Measurements from ENCODE around the gene SYT6. TPM values are rescaled to one million over a fixed set of nuclear protein-coding genes. Genes with fewer than 3 reads are reported as not detected.

The SYT6 gene
- polyA plus RNA-seq, 3 donors: 0.01 TPM; not detected in 2

DNA sequence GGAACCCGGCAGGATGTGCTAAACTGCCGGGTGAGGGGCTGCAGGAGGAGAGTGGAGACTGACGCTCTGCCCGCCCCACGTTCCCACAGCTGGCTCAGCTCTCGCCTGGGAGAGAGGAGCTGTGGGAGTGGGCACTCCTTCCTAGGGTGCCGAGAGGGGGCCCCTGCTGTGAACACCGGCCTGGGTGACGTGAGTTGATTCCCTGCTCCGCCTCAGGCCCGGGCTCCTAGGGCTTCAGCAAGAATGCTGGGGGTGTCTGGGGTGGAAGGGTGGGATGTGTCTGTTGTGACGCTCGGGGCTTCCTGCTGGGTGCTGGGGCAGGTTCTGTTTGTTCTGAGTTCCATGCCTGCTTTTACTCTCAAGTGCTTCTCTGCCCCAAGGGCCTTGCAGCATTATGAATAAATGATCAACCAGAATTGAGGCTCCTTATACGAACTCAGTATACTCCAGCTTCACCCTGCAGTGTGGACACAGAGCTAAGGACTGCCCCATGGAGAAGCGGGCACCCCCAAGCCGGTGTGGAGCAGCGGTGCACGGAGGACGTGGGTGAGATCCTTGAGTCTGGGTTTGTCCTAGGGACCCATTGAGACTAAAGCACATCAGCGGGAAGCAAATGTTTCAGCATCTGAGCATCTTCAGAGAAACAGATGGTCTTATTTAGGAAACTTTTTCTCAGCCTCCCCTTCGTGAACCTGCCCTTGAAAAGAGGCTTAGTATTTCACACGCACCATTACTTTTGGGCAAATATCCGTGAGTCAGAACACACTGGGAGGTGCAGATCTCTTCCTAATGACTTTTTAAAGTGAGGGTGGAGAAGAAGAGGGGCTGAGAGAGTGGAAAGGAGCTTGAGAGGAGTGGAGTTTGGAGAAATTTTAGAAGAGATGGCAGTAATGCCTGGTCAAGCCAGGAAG lies 41.7 kb downstream of the SYT6 start:
- no peaks in the 10 kb centered on the region for H3K9me3 ChIP-seq (replicated peaks in 1 of 2; ENCODE audit: control insufficient read depth in 1 of 2, insufficient read depth in 1 of 2, low read length in 2 of 2)
- no peak overlapping the region for H3K4me3 ChIP-seq (replicated peaks in 1 of 3; ENCODE audit: low read depth in 2 of 3, low read length in 3 of 3)
- no peaks in the 10 kb centered on the region for H4K20me1 ChIP-seq (ENCODE audit: insufficient read depth, low read length)
- Mint-ChIP-seq H3K4me3 (no peak overlapping the region), H3K27me3 (ENCODE audit: low read depth in 3 of 3) (peaks cover 0 to 9% (median 0%) of the 10 kb centered on the region in 3 donors), H3K9me3 (peaks cover 0 to 4% (median 0%) of the 10 kb centered on the region in 7 donors), H3K4me1 (peaks cover 82% of the 10 kb centered on the region), H3K36me3 (peaks cover 3 to 5% of the 10 kb centered on the region in 2 donors), H3K27ac (peak overlapping the region; percentile 86 to 99 (median 97))
- WGBS (ENCODE audit: insufficient coverage): 91% methylated on average over 18 of the region's 23 CpGs
- H2AFZ ChIP-seq (ENCODE audit: insufficient read depth, low read depth, low read length, poor library complexity, severe bottlenecking): peak overlapping the region; percentile 55
- intact Hi-C loops (cut with micrococcal nuclease): no loop called here
- no peak overlapping the region for H3K9ac ChIP-seq (ENCODE audit: insufficient read depth, low read length, poor library complexity, severe bottlenecking)
- no peak for DNase-seq
- no peaks in the 10 kb centered on the region for H3K36me3 ChIP-seq (replicated peaks in 1 of 2; ENCODE audit: control insufficient read depth in 1 of 2, insufficient read depth in 2 of 2, low read length in 2 of 2)
- H3K4me2 ChIP-seq (replicated peaks; ENCODE audit: extremely low read depth, low read length, poor library complexity, severe bottlenecking): no peak overlapping the region
- peaks cover 76 to 84% of the 10 kb centered on the region in 2 donors for H3K4me1 ChIP-seq (ENCODE audit: control insufficient read depth in 1 of 2, insufficient read depth in 2 of 2, low read length in 2 of 2)
- no peaks in the 10 kb centered on the region for H3K79me2 ChIP-seq (ENCODE audit: insufficient read depth, low read length)
- no peaks in the 10 kb centered on the region for H3K27me3 ChIP-seq (ENCODE audit: control insufficient read depth in 2 of 2, insufficient read depth in 2 of 2, low read length in 2 of 2)
- TF ChIP-seq CTCF (IDR thresholded peaks at IDR 0.05): no peak
- H3K27ac ChIP-seq (ENCODE audit: low read depth in 1 of 2, low read length in 2 of 2): peak overlapping the region; percentile 91 to 97

GRCh38 chr1:114109981-114110380 lies 43.7 kb downstream of the SYT6 start:
- Mint-ChIP-seq H3K9me3 (peaks cover 0 to 4% (median 0%) of the 10 kb centered on the region in 7 donors), H3K4me1 (peaks cover 65% of the 10 kb centered on the region), H3K27ac (peak overlapping the region in 2 of 7 donors; percentile 50 to 78), H3K36me3 (peaks cover 0 to 3% of the 10 kb centered on the region in 2 donors), H3K27me3 (ENCODE audit: low read depth in 3 of 3) (peaks cover 0 to 10% (median 2%) of the 10 kb centered on the region in 3 donors), H3K4me3 (no peak overlapping the region)
- no peak for TF ChIP-seq CTCF (IDR thresholded peaks at IDR 0.05)
- Histone ChIP-seq H2AFZ (ENCODE audit: insufficient read depth, low read depth, low read length, poor library complexity, severe bottlenecking) (no peak overlapping the region), H4K20me1 (ENCODE audit: insufficient read depth, low read length) (no peaks in the 10 kb centered on the region), H3K9ac (ENCODE audit: insufficient read depth, low read length, poor library complexity, severe bottlenecking) (no peak overlapping the region), H3K9me3 (replicated peaks in 1 of 2; ENCODE audit: control insufficient read depth in 1 of 2, insufficient read depth in 1 of 2, low read length in 2 of 2) (no peaks in the 10 kb centered on the region), H3K36me3 (replicated peaks in 1 of 2; ENCODE audit: control insufficient read depth in 1 of 2, insufficient read depth in 2 of 2, low read length in 2 of 2) (no peaks in the 10 kb centered on the region), H3K79me2 (ENCODE audit: insufficient read depth, low read length) (no peaks in the 10 kb centered on the region), H3K4me2 (replicated peaks; ENCODE audit: extremely low read depth, low read length, poor library complexity, severe bottlenecking) (no peak overlapping the region), H3K27ac (ENCODE audit: low read depth in 1 of 2, low read length in 2 of 2) (no peak overlapping the region), H3K4me1 (ENCODE audit: control insufficient read depth in 1 of 2, insufficient read depth in 2 of 2, low read length in 2 of 2) (peaks cover 56 to 64% of the 10 kb centered on the region in 2 donors), H3K27me3 (ENCODE audit: control insufficient read depth in 2 of 2, insufficient read depth in 2 of 2, low read length in 2 of 2) (no peaks in the 10 kb centered on the region), H3K4me3 (replicated peaks in 1 of 3; ENCODE audit: low read depth in 2 of 3, low read length in 3 of 3) (no peak overlapping the region)
- intact Hi-C loops (cut with micrococcal nuclease): no loop called here
- no peak for DNase-seq
- WGBS (ENCODE audit: insufficient coverage): 95% methylated on average over 2 of the region's 2 CpGs

Measured in CD14-positive monocyte (primary cell).